OCI-LY3 (cell line): ENCODE results near the gene FHOD3.

Source experiments
- H2AFZ ChIP-seq: fragments of 200-600, 300-600 bp; shearing (Covaris generic); 2 replicates; pipeline ENCODE4 v1.6.0; 2014; ENCODE audit warnings: antibody characterized with exemption, low read depth, low read length
- H3K27ac ChIP-seq: fragments of 200-600, 300-600 bp; sonication (generic); 2 replicates; pipeline ENCODE4 v1.5.1; 2014; ENCODE audit warnings: mild to moderate bottlenecking, low read length, moderate library complexity, mixed read lengths
- H3K27me3 ChIP-seq: fragments of 200-600, 300-600 bp; sonication (generic); 2 replicates; pipeline ENCODE4 v1.6.1; 2014; ENCODE audit warnings: low read depth, low read length, mixed read lengths
- H3K36me3 ChIP-seq: fragments of 200-600, 300-600 bp; sonication (generic); replicated peaks from 2 replicates; pipeline ENCODE3; 2014; ENCODE audit warnings: low read depth, low read length, mixed read lengths
- H3K4me1 ChIP-seq: fragments of 300-600, 200-600 bp; sonication (generic); 2 replicates; pipeline ENCODE4 v1.6.1; 2014; ENCODE audit warnings: low read length, mixed read lengths
- H3K4me2 ChIP-seq: fragments of 200-600, 300-600 bp; sonication (generic); 2 replicates; pipeline ENCODE4 v1.6.1; 2014; ENCODE audit warnings: low read length, mixed read lengths
- H3K4me3 ChIP-seq: fragments of 300-600, 200-600 bp; sonication (generic); 2 replicates; pipeline ENCODE4 v1.5.1; 2014; ENCODE audit warnings: antibody characterized with exemption, mild to moderate bottlenecking, low read length, moderate library complexity
- H3K79me2 ChIP-seq: fragments of 300-600, 200-600 bp; shearing (Covaris generic); 2 replicates; pipeline ENCODE4 v1.6.1; 2014; ENCODE audit warnings: mild to moderate bottlenecking, low read length, mixed read lengths
- H3K9ac ChIP-seq: fragments of 300-600, 200-600 bp; shearing (Covaris generic); 2 replicates; pipeline ENCODE4 v1.6.0; 2014; ENCODE audit warnings: mild to moderate bottlenecking, low read length, moderate library complexity
- H3K9me3 ChIP-seq: fragments of 200-600, 300-600 bp; shearing (Covaris generic); 2 replicates; pipeline ENCODE4 v1.6.1; 2014; ENCODE audit warnings: low read length, mixed read lengths; ENCODE audit not compliant: insufficient read depth
- H4K20me1 ChIP-seq: fragments of 200-600, 300-600 bp; sonication (generic); 2 replicates; pipeline ENCODE4 v1.6.1; 2016; ENCODE audit warnings: low read length, mixed read lengths; ENCODE audit not compliant: insufficient read depth
- EZH2phosphoT487 ChIP-seq: fragments of 200-600 bp; shearing (Covaris generic); IDR thresholded peaks from 2 replicates; pipeline ENCODE4 v1.6.1; 2018; ENCODE audit warnings: antibody characterized with exemption, mixed run types, low read depth
- TF ChIP-seq, protein P1 (sequence below): fragments of 200-600, 300-600 bp; sonication (generic); IDR thresholded peaks from 2 replicates; pipeline ENCODE4 v1.5.1; 2014; ENCODE audit warnings: antibody characterized with exemption, low read length, low read depth

The FHOD3 gene

DNA sequence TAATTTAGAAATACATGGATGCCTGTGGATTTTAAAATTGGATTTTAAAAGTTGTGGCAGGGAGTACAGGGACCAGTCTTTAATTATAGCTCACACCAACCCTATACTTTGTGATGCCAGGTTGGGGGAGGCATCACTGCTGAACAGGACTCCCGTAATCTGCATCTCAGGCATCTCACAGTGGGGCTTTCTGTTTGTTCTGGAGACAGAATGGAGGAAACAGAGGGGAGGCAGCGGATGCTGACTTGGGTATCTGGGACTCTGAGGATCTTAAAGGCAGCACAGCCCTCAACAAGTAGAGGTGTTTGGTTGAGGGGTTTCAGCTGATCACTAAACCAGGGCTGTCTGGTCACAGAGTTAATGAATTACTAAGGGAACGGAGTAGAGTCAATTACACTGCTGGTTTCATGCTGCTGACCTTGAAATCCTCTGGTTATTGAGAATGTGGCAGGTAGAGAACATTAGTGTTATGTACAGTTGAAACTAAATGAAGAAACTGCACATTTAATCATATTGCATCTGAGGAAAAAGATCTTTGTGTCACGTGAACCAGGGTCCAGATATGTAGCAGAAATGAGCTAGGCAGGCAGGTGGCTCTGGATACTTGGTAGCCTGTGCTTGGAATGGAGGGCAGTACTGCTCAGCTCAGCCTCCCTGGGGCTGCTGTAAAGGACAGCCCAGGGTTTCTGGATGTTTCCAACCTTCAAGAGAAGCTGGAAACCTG is 40.3 kb downstream of the FHOD3 start:
- Histone ChIP-seq H3K27me3 (peaks cover 5% of the 10 kb centered on the region; the same call in 1 of the 2 replicates), H3K4me1 (no peaks in the 10 kb centered on the region), H3K27ac (no peak overlapping the region), H3K4me3 (no peak overlapping the region), H2AFZ (no peak overlapping the region), H3K36me3 (no peaks in the 10 kb centered on the region), H3K4me2 (no peak overlapping the region), H3K9me3 (0 out of 2 replicates have a peak, but pooled peaks cover 5% of the 10 kb centered on the region), H4K20me1 (no peaks in the 10 kb centered on the region), H3K9ac (no peak overlapping the region), H3K79me2 (no peaks in the 10 kb centered on the region)
- TF ChIP-seq, protein P1, sequence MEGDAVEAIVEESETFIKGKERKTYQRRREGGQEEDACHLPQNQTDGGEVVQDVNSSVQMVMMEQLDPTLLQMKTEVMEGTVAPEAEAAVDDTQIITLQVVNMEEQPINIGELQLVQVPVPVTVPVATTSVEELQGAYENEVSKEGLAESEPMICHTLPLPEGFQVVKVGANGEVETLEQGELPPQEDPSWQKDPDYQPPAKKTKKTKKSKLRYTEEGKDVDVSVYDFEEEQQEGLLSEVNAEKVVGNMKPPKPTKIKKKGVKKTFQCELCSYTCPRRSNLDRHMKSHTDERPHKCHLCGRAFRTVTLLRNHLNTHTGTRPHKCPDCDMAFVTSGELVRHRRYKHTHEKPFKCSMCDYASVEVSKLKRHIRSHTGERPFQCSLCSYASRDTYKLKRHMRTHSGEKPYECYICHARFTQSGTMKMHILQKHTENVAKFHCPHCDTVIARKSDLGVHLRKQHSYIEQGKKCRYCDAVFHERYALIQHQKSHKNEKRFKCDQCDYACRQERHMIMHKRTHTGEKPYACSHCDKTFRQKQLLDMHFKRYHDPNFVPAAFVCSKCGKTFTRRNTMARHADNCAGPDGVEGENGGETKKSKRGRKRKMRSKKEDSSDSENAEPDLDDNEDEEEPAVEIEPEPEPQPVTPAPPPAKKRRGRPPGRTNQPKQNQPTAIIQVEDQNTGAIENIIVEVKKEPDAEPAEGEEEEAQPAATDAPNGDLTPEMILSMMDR, result no peak
- TF ChIP-seq EZH2phosphoT487, result no peak

DNA sequence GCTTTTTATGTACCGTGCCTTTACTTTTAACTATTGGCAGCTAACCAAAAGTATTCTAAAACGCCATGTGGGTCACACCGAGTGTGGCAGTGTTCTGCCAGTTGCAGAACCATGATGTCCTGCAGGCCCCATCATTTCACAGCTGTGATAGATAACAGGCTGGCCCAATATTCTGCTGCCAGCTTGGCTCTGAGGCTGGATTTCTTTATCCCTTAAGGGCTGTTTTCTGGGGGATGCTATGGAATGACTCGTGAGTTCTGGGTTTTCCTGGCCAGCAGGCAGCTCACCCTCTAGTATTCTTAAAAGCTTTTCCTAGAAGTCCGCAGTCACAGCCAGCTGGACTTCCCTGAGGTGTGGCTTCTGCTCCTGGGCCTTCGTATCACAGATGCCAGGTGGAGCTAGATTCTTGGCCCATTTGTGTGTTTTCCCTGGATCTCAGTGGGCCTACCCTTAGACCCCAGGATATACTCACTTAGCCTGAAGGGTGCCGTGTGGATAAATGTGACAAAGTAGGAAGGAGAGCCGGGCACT is 41.0 kb downstream of the FHOD3 start:
- peaks cover 5% of the 10 kb centered on the region; the same call in 1 of the 2 replicates for H3K27me3 ChIP-seq
- no peaks in the 10 kb centered on the region for H3K79me2 ChIP-seq
- H3K4me3 ChIP-seq, result no peak overlapping the region
- no peak overlapping the region for H3K4me2 ChIP-seq
- no peak overlapping the region for H2AFZ ChIP-seq
- no peaks in the 10 kb centered on the region for H3K36me3 ChIP-seq
- H4K20me1 ChIP-seq, result no peaks in the 10 kb centered on the region
- TF ChIP-seq EZH2phosphoT487, result no peak
- TF ChIP-seq, protein P1, result no peak
- no peak overlapping the region for H3K9ac ChIP-seq
- H3K4me1 ChIP-seq, result no peaks in the 10 kb centered on the region
- 0 out of 2 replicates have a peak, but pooled peaks cover 5% of the 10 kb centered on the region for H3K9me3 ChIP-seq
- H3K27ac ChIP-seq, result no peak overlapping the region

DNA sequence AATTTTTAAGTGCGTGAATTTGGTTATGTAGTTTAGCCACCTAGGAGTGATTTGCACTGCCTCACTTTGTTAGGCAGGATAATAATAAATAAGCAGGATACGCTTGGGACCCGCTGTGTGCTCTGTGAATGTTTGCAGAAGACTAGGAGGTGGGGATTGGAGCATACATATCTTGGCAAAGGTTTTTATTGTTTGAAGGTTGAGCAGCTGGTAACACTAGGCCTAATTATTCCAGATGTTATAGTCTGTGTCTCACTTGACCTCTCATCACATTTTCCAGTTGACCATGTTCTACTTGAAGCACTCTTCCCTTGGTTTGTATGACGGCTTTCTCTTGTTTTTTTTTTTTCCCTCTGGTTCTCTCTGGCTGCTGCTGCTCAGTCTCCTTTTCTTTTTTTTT is 42.7 kb downstream of the FHOD3 start:
- no peaks in the 10 kb centered on the region for H3K79me2 ChIP-seq
- H3K4me2 ChIP-seq, result no peak overlapping the region
- no peak overlapping the region for H3K27ac ChIP-seq
- no peak overlapping the region for H3K4me3 ChIP-seq
- no peak overlapping the region for H3K9ac ChIP-seq
- H3K9me3 ChIP-seq, result 0 out of 2 replicates have a peak, but pooled peaks cover 5% of the 10 kb centered on the region
- H3K36me3 ChIP-seq, result no peaks in the 10 kb centered on the region
- no peak overlapping the region for H2AFZ ChIP-seq
- no peaks in the 10 kb centered on the region for H3K4me1 ChIP-seq
- TF ChIP-seq, protein P1, result no peak
- no peak for TF ChIP-seq EZH2phosphoT487
- H4K20me1 ChIP-seq, result no peaks in the 10 kb centered on the region
- peaks cover 5% of the 10 kb centered on the region; the same call in 1 of the 2 replicates for H3K27me3 ChIP-seq

DNA sequence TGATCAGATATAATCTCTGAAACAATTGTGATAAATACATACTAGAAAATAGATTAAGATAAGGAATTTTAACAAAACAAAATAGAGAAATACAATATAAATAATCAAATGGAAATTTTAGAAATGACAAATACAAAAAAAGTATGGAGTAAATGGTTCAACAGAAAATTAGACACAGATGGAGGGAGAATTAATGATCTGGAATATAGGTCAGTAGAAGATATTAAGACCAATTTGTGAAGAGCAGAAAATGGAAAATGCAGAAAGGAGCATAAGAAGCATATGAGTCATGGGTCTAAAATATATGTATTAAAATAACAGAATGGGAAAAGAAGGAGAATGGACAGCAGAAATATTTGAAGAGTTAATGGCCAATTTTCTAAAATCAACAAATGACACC is 44.4 kb downstream of the FHOD3 start:
- H3K4me2 ChIP-seq, result no peak overlapping the region
- H3K4me3 ChIP-seq, result no peak overlapping the region
- no peak overlapping the region for H3K27ac ChIP-seq
- no peaks in the 10 kb centered on the region for H3K4me1 ChIP-seq
- H3K9me3 ChIP-seq, result 0 out of 2 replicates have a peak, but pooled peaks cover 5% of the 10 kb centered on the region
- H2AFZ ChIP-seq, result no peak overlapping the region
- no peaks in the 10 kb centered on the region for H4K20me1 ChIP-seq
- H3K9ac ChIP-seq, result no peak overlapping the region
- no peaks in the 10 kb centered on the region for H3K79me2 ChIP-seq
- no peaks in the 10 kb centered on the region for H3K36me3 ChIP-seq
- no peak for TF ChIP-seq EZH2phosphoT487
- TF ChIP-seq, protein P1, result no peak
- peaks cover 5% of the 10 kb centered on the region; the same call in 1 of the 2 replicates for H3K27me3 ChIP-seq
